CD4-positive, alpha-beta T cell treated with Interleukin-6 at 100 ng/mL for 8 hours (primary cell): ENCODE results near the gene HPCAL4.

Source experiments
- DNase-seq: peaks from one replicate; pipeline ENCODE4 v3.0.0-alpha.2; 2020; ENCODE audit warnings: mixed read lengths, low spot score

HPCAL4 gene

GRCh38 chr1:39691383-39692151, at the start of gene HPCAL4:
HPCAL4 (minus strand) TSS chr1:39691433; CDS start chr1:39684603, 6,830 bp downstream.
- peak; percentile 93 for DNase-seq

GRCh38 chr1:39738622-39739366, 47.6 kb upstream of the HPCAL4 start, which contains the start of gene PPIE:
PPIE (plus strand) TSS chr1:39738882; CDS start chr1:39738901, 19 bp downstream.
- DNase-seq: peak; percentile 95

GRCh38 chr1:39737546-39738169, 46.4 kb upstream of the HPCAL4 start:
- no peak for DNase-seq

GRCh38 chr1:39735731-39736130, 44.5 kb upstream of the HPCAL4 start:
- DNase-seq: no peak

- no peak for DNase-seq
These were observed 41.9 kb upstream of the HPCAL4 start for GRCh38 chr1:39733161-39733560.

GRCh38 chr1:39732730-39733129, 41.5 kb upstream of the HPCAL4 start:
- no peak for DNase-seq

GRCh38 chr1:39729842-39730241, 38.6 kb upstream of the HPCAL4 start:
- DNase-seq: no peak

- no peak for DNase-seq
These were observed 37.8 kb upstream of the HPCAL4 start for GRCh38 chr1:39729030-39729429.

GRCh38 chr1:39727932-39728317, 36.7 kb upstream of the HPCAL4 start:
- no peak for DNase-seq

GRCh38 chr1:39727221-39727931, 36.1 kb upstream of the HPCAL4 start:
- DNase-seq: no peak

GRCh38 chr1:39726600-39726999, 35.4 kb upstream of the HPCAL4 start:
- no peak for DNase-seq

- no peak for DNase-seq
These were observed 31.3 kb upstream of the HPCAL4 start for GRCh38 chr1:39722495-39722894.

- DNase-seq: no peak
These were observed 30.4 kb upstream of the HPCAL4 start for GRCh38 chr1:39721664-39722063.

GRCh38 chr1:39720094-39720999, 29.1 kb upstream of the HPCAL4 start:
- DNase-seq: peak; percentile 54

GRCh38 chr1:39717809-39718208, 26.6 kb upstream of the HPCAL4 start:
- no peak for DNase-seq

GRCh38 chr1:39713557-39713956, 22.3 kb upstream of the HPCAL4 start:
- DNase-seq: no peak

- no peak for DNase-seq
These were observed 20.7 kb upstream of the HPCAL4 start for GRCh38 chr1:39711966-39712340.

GRCh38 chr1:39711104-39711965, 20.1 kb upstream of the HPCAL4 start:
- DNase-seq: no peak

GRCh38 chr1:39707506-39707905, 16.3 kb upstream of the HPCAL4 start:
- no peak for DNase-seq

GRCh38 chr1:39704757-39705156, 13.5 kb upstream of the HPCAL4 start:
- no peak for DNase-seq
